GM20431 (cell line): ENCODE measurements around the gene SCNN1A.

Experiments used
- in situ Hi-C: fragments of 300-500 bp; cut with MseI, MboI; formaldehyde crosslinking; loops from one replicate; pipeline ENCODE4 v1.15.0; 2020; ENCODE audit warnings: low sequenced_read_pairs; ENCODE audit not compliant: unreplicated experiment

The SCNN1A gene

GRCh38 chr12:6375269-6376078, at the start of gene SCNN1A:
SCNN1A (minus strand) TSS chr12:6375563; CDS start chr12:6374783, 780 bp downstream.
- in situ Hi-C loops = no loop called here

- in situ Hi-C loops = no loop called here
Observed at GRCh38 chr12:6424866-6425265, 49.5 kb upstream of the SCNN1A start.

GRCh38 chr12:6424008-6424347, 48.6 kb upstream of the SCNN1A start:
- in situ Hi-C loops = no loop called here

GRCh38 chr12:6423267-6424007, 48.1 kb upstream of the SCNN1A start:
- in situ Hi-C loops = no loop called here

GRCh38 chr12:6420364-6420763, 45.0 kb upstream of the SCNN1A start:
- in situ Hi-C loops = no loop called here

- in situ Hi-C loops = no loop called here
Observed at GRCh38 chr12:6418796-6419195, 43.4 kb upstream of the SCNN1A start.

GRCh38 chr12:6416596-6416995, 41.2 kb upstream of the SCNN1A start:
- in situ Hi-C loops = no loop called here

- in situ Hi-C loops = no loop called here
Observed at GRCh38 chr12:6407236-6407954, 32.0 kb upstream of the SCNN1A start.

GRCh38 chr12:6405963-6406362, 30.6 kb upstream of the SCNN1A start:
- in situ Hi-C loops = no loop called here

GRCh38 chr12:6404390-6404789, 29.0 kb upstream of the SCNN1A start:
- in situ Hi-C loops = no loop called here

- in situ Hi-C loops = no loop called here
Observed at GRCh38 chr12:6399884-6400644, 24.7 kb upstream of the SCNN1A start.

- in situ Hi-C loops = no loop called here
Observed at GRCh38 chr12:6396031-6396430, 20.7 kb upstream of the SCNN1A start.

GRCh38 chr12:6394398-6394797, 19.0 kb upstream of the SCNN1A start:
- in situ Hi-C loops = no loop called here

- in situ Hi-C loops = no loop called here
Observed at GRCh38 chr12:6393109-6393508, 17.7 kb upstream of the SCNN1A start.

- in situ Hi-C loops = no loop called here
Observed at GRCh38 chr12:6392504-6392903, 17.1 kb upstream of the SCNN1A start.

- in situ Hi-C loops = no loop called here
Observed at GRCh38 chr12:6391013-6391412, 15.7 kb upstream of the SCNN1A start.

- in situ Hi-C loops = no loop called here
Observed at GRCh38 chr12:6390084-6390799, 14.9 kb upstream of the SCNN1A start.

- in situ Hi-C loops = no loop called here
Observed at GRCh38 chr12:6387541-6387940, 12.2 kb upstream of the SCNN1A start.

GRCh38 chr12:6386491-6386890, 11.1 kb upstream of the SCNN1A start:
- in situ Hi-C loops = no loop called here

- in situ Hi-C loops = no loop called here
Observed at GRCh38 chr12:6386038-6386437, 10.7 kb upstream of the SCNN1A start.
